NT2/D1 (cell line): ENCODE data around the gene FRMD5.

Experiments
- SUZ12 ChIP-seq: IDR thresholded peaks from 2 replicates; pipeline ENCODE4 v1.6.1; 2011; ENCODE audit not compliant: insufficient read length, insufficient read depth; ENCODE audit errors: extremely low read depth
- YY1 ChIP-seq: IDR thresholded peaks from 2 replicates; pipeline ENCODE4 v1.6.1; 2011; ENCODE audit not compliant: insufficient read length, insufficient read depth
- ZNF274 ChIP-seq: IDR thresholded peaks from 2 replicates; pipeline ENCODE4 v1.6.1; 2011; ENCODE audit warnings: mild to moderate bottlenecking, low read depth, low read length

DNA sequence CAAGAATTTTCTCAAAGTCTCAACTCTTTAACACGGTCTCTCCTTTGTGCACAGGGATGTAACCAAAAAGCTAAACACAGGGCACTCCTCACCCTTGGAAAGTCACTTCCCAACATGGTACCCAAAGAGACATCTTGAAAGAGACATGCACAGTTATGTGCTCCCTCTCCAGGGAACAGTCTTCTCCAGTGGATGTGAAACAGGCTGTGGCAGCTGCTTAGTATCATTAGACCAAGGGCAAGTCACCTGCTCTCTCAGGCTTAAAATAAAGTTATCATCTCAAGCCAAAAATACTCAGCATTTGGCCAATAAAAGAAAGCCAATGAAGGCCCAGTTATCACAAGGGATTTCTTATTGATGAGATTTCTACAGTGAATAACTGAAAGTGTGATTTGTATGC is 239.9 kb downstream of the FRMD5 start:
- TF ChIP-seq ZNF274 (no peak), YY1 (no peak), SUZ12 (no peak)
